Body of pancreas (tissue), 4 donors: ENCODE measurements around the gene VWDE. TPM values are rescaled to one million over a fixed set of nuclear protein-coding genes. Genes with fewer than 3 reads are reported as not detected.
"Not testable (repeated sequence)": the region's sequence is repeated elsewhere in the genome, so short reads cannot be mapped to it uniquely, and the experiment has no call there.

Experiments
- ATAC-seq: fragments of 150-250 bp; one replicate; pipeline ENCODE4 v1.9.1; 2016
- DNase-seq, 4 donors: peaks; one replicate each; pipeline ENCODE4 v3.0.0-alpha.2; 2019
- H3K27ac ChIP-seq, 4 donors: fragments of 200-600 bp; sonication (generic); 1 replicate in 3 of 4; 2 replicates in 1 of 4; pipeline versions ENCODE4 v1.5.1 to v1.6.1; 2016 to 2019; ENCODE audit warnings: mild to moderate bottlenecking in 1 of 4, mixed read lengths in 1 of 4, moderate library complexity in 1 of 4
- H3K27me3 ChIP-seq, 2 donors: fragments of 200-600 bp; sonication (generic); one replicate each; pipeline ENCODE4 v1.6.0; 2016; ENCODE audit warnings: mild to moderate bottlenecking in 1 of 2
- H3K36me3 ChIP-seq, 2 donors: fragments of 200-600 bp; sonication (generic); replicated peaks in 1 of 2; 2 replicates each; pipeline ENCODE4 v1.5.1; 2016; ENCODE audit warnings: low read depth in 2 of 2; ENCODE audit not compliant: insufficient read depth in 1 of 2
- H3K4me1 ChIP-seq: fragments of 200-600 bp; sonication (generic); one replicate; pipeline ENCODE4 v1.6.0; 2016
- H3K4me3 ChIP-seq, 2 donors: fragments of 200-600 bp; sonication (generic); 1 replicate in 1 of 2; 2 replicates in 1 of 2; pipeline ENCODE4 v1.5.1; 2016 to 2019
- H3K9me3 ChIP-seq, 3 donors: fragments of 200-600 bp; sonication (generic); 1 replicate in 2 of 3; 2 replicates in 1 of 3; pipeline ENCODE4 v1.5.1; 2016
- CTCF ChIP-seq, 7 experiments: fragments of 450-650 bp in 4 of 7; fragments of 200-600 bp in 3 of 7; sonication (generic) in 3 of 7; IDR thresholded peaks; one replicate each; pipeline ENCODE4 v1.5.1; 2016 to 2019; ENCODE audit warnings: antibody characterized with exemption in 7 of 7
- POLR2A ChIP-seq, 3 donors: fragments of 450-650 bp; IDR thresholded peaks; one replicate each; pipeline ENCODE4 v1.6.1; 2016; ENCODE audit warnings: antibody characterized with exemption in 3 of 3, mild to moderate bottlenecking in 2 of 3
- WGBS, 2 donors: methylation state at CpG; one replicate each; pipeline ENCODE4 v1.1.5; 2017; 5-methylcytosine and 5-hydroxymethylcytosine counted together
- intact Hi-C: fragments of 100-400 bp; cut with DNase I; formaldehyde crosslinking; loops from one replicate; pipeline ENCODE4 v1.15.1; 2023
- total RNA-seq, 2 donors: library from RNA; depleted of rRNA; stranded (reverse); fragments of >200 nt; gene quantifications; one replicate each; pipeline ENCODE4 v1.1.0, GENCODE V29; 2016

The VWDE gene
- total RNA-seq, 2 donors from 2014 or later = 1.6 to 2.6 TPM

GRCh38 chr7:12418452-12418851 is 14.8 kb upstream of the VWDE start:
- DNase-seq = no peak
- TF ChIP-seq CTCF (IDR thresholded peaks at IDR 0.05) = no peak
- no peak for TF ChIP-seq POLR2A (IDR thresholded peaks at IDR 0.05)
- intact Hi-C loops = no loop called here

DNA sequence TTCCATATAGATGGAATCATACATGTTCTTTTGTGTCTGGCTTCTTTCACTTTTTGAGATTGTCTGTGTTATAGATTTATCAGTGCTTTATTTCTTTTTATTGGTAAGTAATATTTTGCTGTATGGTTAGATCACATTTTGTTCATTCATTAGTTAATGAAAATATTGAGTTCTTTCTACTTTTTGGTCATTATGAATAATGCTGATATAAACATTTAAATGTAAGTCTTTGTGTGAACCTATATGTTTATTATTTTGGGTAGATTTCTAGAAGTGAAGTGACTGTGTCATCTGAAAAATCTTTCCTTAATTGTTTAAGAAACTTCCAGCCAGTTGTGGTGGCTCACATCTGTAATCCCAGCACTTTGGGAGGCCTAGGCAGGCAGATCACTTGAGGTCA is 11.4 kb upstream of the VWDE start:
- no peak for DNase-seq
- H3K36me3 ChIP-seq = no peaks in the 10 kb centered on the region
- TF ChIP-seq POLR2A (IDR thresholded peaks at IDR 0.05) = no peak
- no peak for TF ChIP-seq CTCF (IDR thresholded peaks at IDR 0.05)
- no peak for ATAC-seq
- no peak overlapping the region for H3K27ac ChIP-seq
- H3K9me3 ChIP-seq = no peaks in the 10 kb centered on the region
- no peak overlapping the region for H3K4me3 ChIP-seq
- intact Hi-C loops = no loop called here
- no peaks in the 10 kb centered on the region for H3K4me1 ChIP-seq
- H3K27me3 ChIP-seq = no peaks in the 10 kb centered on the region

More at GRCh38 chr7:12418452-12418851, 14.8 kb upstream of the VWDE start:
- Histone ChIP-seq H3K27me3 (no peaks in the 10 kb centered on the region), H3K9me3 (no peaks in the 10 kb centered on the region), H3K4me1 (no peaks in the 10 kb centered on the region), H3K4me3 (no peak overlapping the region), H3K27ac (no peak overlapping the region), H3K36me3 (no peaks in the 10 kb centered on the region)
- no peak for ATAC-seq

DNA sequence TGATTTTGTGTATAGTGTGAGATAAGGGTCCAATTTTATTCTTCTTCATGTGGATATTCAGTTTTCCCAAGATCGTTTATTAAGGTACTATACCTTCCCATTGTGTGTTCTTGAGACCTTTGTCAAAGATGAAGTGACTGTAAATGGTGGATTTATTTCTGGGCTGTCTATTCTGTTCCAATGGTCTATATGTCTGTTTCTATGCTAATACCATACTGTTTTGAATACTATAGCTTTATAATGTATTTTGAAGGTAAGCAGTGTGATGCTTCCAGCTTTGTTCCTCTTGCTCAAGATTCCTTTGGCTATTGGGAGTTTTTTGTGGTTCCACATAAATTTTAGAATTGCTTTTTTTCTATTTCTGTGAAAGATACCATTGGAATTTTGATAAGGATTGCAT is 8.7 kb upstream of the VWDE start:
- no peak for TF ChIP-seq CTCF (IDR thresholded peaks at IDR 0.05)
- TF ChIP-seq POLR2A (IDR thresholded peaks at IDR 0.05) = no peak
- Histone ChIP-seq H3K27ac (no peak overlapping the region), H3K4me1 (no peaks in the 10 kb centered on the region), H3K27me3 (no peaks in the 10 kb centered on the region), H3K4me3 (no peak overlapping the region), H3K9me3 (no peaks in the 10 kb centered on the region), H3K36me3 (no peaks in the 10 kb centered on the region)
- 59 to 82% methylated on average over 1 of the region's 1 CpG for WGBS, 2 donors
- ATAC-seq = no peak
- intact Hi-C loops = no loop called here
- DNase-seq = no peak

- TF ChIP-seq CTCF (IDR thresholded peaks at IDR 0.05) (no peak), POLR2A (IDR thresholded peaks at IDR 0.05) (no peak)
- no peak for ATAC-seq
Measured at GRCh38 chr7:12410523-12410922, 6.9 kb upstream of the VWDE start.

DNA sequence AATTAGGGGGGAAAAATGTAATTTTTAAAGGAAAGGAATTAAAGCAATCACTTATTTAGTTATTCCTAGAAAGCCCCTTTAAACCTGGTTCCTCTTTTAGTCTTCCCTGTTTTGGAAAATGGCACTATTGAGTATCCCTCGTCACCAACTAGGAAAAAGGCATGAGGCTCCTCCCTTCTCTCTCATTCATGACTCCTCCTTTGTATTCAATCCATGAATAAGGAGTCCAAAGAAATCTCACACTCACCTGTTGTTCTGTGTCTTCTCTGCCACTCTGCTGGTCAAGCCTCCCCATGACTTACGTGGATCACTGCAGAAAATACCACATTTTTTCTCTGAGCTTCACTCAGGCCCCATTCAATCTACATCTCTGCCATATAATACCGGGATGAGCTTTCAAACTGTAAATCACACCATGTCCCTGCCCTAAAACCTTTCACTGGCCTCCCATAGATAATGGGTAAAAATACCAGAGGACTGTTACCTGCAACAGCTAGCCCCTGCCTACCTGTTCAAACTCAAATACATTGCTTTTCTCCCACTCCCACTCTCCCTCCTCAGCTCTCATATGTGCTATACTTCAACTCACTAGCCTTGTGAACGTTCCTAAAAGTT is 5.5 kb upstream of the VWDE start:
- DNase-seq (no peak), ATAC-seq (no peak)
- Histone ChIP-seq H3K4me1 (no peaks in the 10 kb centered on the region), H3K36me3 (no peaks in the 10 kb centered on the region), H3K4me3 (no peak overlapping the region), H3K27ac (no peak overlapping the region), H3K9me3 (no peaks in the 10 kb centered on the region), H3K27me3 (no peaks in the 10 kb centered on the region)
- 58 to 60% methylated on average over 4 of the region's 4 CpGs for WGBS, 2 donors
- TF ChIP-seq CTCF (IDR thresholded peaks at IDR 0.05) (no peak), POLR2A (IDR thresholded peaks at IDR 0.05) (no peak)
- intact Hi-C loops = no loop called here

More at GRCh38 chr7:12410523-12410922, 6.9 kb upstream of the VWDE start:
- Histone ChIP-seq H3K9me3 (no peaks in the 10 kb centered on the region), H3K27me3 (no peaks in the 10 kb centered on the region), H3K4me1 (no peaks in the 10 kb centered on the region), H3K27ac (no peak overlapping the region), H3K4me3 (no peak overlapping the region), H3K36me3 (no peaks in the 10 kb centered on the region)
- no peak for DNase-seq
- intact Hi-C loops = no loop called here

DNA sequence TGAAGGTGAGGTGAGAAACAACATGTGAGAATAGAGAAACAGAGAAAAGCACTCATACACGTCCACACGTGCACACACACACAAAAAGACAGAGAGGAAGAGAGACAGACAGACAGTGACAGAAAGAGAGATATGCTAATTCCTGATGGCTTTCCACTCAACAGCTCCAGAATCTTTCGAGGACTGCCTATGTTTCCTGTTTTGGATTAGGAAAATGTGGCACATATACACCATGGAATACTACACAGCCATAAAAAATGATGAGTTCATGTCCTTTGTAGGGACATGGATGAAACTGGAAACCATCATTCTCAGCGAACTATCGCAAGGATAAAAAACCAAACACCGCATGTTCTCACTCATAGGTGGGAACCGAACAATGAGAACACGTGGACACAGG is 4.0 kb upstream of the VWDE start:
- ATAC-seq, intact Hi-C loops, H3K9me3 ChIP-seq, H3K36me3 ChIP-seq, H3K27ac ChIP-seq, H3K4me3 ChIP-seq, DNase-seq, H3K27me3 ChIP-seq: not testable (repeated sequence)
- WGBS, 2 donors = 82 to 86% methylated on average over 7 to 8 of the region's 8 CpGs
- H3K4me1 ChIP-seq = peaks cover 13% of the 10 kb centered on the region
